Fibroblast of peridontal ligament (primary cell): ENCODE data around the gene PLEKHD1.

Experiments
- DNase-seq: peaks from one replicate; pipeline ENCODE4 v3.0.0-alpha.2; 2010; ENCODE audit errors: extremely low read depth

PLEKHD1 gene

DNA sequence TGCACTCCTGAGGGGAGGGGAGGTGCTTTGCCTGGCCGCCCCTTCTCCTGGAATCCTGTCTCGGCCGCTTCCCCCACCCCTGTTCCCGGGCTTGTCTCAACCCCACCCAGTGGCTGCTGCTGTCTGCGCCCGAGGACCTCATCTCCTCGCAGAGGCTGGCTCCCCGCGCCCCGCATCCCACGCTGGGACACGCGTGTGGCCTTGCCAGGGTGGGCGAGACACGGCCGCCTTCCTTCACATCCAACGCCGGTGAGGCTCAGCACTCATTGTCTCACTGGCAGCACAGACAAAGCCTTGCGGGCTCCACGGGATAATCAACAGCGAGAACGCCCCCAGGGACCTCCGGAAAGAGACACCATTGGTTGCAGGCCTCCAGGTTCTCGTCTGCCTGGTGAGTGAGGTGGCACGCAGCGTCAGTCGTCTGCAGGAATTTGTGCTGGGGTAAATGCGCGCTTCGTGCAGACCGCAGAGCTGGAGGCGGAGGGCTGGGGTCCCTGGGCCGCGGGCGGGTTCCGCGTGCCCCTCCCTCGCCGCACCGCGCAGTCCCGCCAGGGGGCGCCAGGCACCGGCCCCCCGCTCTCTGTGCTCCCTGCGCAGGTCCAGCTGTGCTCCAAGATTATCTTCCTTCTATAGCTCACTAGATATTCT, 63.3 kb downstream of the PLEKHD1 start:
- no peak for DNase-seq

DNA sequence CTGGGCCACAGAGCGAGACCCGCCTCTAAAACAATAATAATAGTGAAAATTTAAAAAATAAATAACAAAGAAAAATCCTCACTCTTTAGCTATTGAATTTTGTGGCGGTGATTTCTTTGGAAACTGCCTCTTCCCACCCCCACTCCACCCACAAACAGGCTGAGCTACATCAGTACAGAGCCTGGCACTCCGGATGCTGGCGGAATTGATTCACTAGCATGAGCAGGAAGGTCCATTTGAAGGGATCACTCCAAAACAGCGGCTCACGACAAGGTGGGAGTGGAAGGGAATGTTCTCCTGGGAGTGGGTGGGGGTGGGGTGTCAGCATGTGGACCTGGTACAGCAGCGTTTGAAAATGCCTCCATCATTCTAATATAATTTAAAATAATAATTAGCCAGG, 64.0 kb downstream of the PLEKHD1 start:
- DNase-seq: no peak

DNA sequence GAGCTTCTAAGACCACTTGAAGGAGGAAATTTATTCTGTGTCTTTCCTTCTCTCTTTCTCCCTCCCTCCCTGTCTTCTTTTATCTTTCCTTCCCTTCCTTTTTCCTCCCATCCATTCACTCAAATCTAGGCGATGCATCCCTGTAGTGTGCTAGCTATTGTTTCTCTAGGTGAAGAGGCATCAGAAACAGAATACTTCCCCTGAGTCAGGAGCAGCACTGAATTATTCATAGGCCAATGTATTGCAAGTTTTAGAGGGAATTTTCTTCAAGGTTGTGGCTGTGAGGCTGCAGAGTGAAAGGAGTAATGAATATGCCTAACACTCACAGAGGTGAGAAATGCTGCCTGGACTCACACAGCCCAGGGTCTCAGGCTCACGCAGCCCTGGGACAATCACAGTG, 67.0 kb downstream of the PLEKHD1 start:
- DNase-seq: no peak

DNA sequence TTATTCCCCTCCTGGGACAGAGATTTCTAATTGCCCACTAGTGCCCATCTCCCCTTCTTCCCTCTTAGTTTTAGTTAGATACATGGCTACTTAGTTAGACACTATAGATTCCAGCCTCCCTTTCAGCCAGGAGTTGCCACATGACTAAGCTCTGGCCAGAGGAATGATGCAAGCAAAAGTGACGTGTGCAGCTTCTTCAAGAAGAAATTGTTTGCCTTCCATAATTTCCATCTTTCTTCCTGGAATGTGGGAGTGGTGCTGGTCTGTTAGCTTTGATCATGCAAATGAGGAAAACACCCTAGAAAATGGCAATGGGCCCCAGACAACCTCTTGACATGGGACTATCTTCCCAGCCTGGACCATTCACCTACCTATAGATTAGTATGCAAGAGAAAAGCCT, 68.7 kb downstream of the PLEKHD1 start:
- DNase-seq: peak; percentile 76

- DNase-seq: peak; percentile 41
These were observed 70.0 kb downstream of the PLEKHD1 start for GRCh38 chr14:69554500-69554899.

DNA sequence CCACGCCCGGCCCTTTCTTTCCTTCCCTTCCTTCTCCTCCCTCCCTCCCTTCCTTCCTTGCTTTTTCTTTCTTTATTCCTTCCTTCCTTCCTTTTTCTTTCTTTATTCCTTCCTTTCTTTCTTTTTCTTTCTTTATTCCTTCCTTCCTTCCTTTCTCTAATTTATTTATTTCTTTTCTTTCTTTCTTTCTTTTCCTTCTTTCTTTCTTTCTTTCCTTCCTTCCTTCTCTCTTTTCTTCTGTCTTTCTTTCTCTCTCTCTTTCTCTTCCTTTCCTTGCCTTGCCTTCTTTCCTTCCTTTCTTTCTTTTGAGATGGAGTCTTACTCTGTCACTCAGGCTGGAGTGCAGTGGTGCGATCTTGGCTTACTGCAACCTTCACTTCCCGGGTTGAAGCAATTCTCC, 74.2 kb downstream of the PLEKHD1 start:
- no peak for DNase-seq

DNA sequence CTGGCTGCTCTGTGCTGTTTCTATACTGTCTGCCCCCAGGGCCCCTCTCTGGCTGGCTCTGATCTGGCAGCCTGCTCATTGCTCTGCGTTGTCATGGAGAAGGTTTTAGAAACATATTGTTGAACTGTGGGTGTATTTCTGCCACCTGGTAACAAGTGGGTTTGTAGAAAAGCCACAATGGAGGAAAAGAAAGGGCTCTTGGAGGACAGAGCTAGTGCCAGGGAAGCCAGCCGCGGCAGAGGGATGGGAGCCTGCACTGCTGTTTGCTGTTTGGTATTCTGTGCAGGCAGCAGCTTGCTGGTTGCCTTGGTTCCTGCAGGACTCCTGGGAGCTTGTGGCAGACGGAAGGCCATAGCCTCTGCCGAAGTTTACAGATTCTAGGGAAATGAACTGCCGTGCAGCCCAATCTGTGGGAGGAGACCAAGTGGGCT, 75.1 kb downstream of the PLEKHD1 start:
- no peak for DNase-seq

- DNase-seq: no peak
These were observed 76.3 kb downstream of the PLEKHD1 start for GRCh38 chr14:69560826-69561225.

- no peak for DNase-seq
These were observed 77.4 kb downstream of the PLEKHD1 start for GRCh38 chr14:69561893-69562292.

DNA sequence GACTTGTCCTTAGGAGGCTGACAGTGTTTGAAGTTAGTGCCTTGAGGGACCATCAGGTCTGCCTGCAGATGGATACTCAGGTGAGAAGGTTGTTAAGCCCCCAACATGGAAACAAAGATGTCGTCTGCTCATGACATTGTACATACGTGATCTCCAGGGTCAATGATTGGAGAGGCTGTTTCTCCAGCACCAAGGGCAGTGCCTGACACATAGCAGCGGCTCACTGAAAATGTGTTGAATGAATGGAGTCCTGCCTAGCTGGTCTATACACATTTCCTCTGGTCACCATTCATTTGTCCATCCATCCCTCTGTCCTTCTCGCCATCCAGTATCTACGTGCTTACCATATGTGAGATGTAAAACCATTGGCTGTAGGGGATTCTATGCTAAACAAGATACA, 83.0 kb downstream of the PLEKHD1 start:
- no peak for DNase-seq

GRCh38 chr14:69569859-69570258, 85.3 kb downstream of the PLEKHD1 start:
- no peak for DNase-seq

GRCh38 chr14:69570836-69571330, 86.4 kb downstream of the PLEKHD1 start:
- no peak for DNase-seq

- no peak for DNase-seq
These were observed 87.0 kb downstream of the PLEKHD1 start for GRCh38 chr14:69571449-69572029.

DNA sequence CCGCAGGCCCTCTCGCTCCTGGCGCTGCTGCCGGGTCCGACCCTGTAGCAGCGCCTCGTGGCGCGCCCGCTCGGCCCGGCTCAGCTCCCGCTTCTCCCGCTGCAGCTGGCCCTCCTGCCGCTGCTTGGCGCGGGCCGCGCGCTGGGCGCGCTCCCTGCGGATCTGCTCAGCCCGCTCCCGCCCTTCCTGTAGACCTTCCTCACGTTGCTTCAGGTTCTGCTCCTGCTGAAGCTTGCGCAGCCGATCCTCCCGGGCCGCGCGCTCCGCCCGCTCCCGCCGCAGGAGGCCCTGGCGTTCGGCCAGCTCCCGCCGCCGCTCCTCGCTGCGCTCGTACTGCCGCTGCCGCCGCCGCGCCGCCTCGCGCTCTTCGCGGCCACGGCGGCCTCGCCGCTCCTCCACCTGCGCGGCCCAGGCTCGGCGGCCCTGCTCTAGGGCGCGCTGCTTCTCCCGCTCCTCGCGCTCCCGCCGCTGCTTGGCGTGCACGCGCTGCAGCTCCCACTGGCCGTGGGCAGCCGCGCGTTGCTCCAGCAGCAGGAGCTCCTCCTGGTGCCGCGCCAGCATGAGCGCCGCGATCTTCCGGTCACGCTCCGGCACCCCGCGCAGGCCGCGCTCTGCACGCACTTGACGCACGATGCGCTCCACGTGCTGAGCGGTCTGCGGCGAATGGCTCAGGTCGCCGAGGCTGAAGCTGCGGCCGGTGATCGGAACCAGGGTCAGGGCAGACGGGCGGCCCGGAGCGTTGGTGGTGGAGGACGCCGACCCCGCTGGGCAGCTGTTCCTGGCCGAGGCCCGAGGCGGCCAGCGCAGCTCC, 87.7 kb downstream of the PLEKHD1 start:
- no peak for DNase-seq

- no peak for DNase-seq
These were observed 88.3 kb downstream of the PLEKHD1 start for GRCh38 chr14:69572841-69573135.

DNA sequence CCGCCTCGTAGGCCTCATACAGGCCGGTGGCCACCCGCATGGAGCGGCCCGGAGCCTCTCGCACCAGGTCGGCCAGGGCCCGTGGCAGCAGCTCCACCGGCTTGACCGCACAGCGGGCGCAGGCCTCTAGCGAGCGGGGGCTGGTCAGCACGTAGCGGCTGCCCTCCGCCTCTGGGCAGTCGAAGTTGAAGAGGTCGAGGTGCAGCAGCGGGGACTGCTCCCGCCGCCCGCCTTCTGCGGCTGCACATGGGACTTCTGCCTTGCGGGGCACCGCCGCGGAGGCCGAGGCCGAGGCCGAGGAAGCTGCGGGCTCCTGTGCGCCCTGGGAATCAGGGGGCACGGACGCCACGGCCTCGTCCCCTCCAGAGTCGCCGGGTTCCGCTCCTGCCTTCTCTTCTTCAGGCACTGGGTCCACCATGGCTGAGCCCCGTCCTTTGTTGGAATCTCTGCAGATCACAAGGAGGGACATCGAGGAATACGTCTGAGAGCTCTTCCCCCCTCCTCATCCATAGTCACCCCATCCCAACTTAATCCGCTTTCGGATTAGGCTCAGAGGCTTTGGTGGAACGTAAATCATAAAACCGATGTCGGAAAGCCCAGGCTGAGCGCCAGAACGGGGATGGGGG, 88.8 kb downstream of the PLEKHD1 start:
- DNase-seq: no peak

DNA sequence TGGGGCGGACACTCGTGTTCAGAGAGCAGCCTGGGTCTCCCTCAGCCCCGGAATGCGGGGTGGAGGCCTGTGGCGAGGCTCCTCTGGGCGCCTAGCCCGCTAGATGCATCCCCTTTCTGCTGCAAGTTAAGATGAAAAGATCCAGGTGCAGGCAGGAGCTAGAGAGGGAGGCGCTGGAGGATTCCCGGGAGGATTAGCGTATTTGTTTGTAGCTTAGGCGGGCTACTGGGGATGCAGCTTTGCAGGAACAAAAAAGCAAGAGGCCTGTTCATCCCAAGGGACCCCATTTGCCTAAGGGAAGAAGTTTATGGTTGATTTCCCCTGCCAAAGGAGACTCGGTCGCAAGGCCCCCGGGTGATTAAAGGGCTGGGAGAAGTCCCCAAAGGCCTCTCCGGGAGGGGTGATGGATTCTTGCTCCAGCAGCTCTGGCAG, 89.3 kb downstream of the PLEKHD1 start:
- no peak for DNase-seq

DNA sequence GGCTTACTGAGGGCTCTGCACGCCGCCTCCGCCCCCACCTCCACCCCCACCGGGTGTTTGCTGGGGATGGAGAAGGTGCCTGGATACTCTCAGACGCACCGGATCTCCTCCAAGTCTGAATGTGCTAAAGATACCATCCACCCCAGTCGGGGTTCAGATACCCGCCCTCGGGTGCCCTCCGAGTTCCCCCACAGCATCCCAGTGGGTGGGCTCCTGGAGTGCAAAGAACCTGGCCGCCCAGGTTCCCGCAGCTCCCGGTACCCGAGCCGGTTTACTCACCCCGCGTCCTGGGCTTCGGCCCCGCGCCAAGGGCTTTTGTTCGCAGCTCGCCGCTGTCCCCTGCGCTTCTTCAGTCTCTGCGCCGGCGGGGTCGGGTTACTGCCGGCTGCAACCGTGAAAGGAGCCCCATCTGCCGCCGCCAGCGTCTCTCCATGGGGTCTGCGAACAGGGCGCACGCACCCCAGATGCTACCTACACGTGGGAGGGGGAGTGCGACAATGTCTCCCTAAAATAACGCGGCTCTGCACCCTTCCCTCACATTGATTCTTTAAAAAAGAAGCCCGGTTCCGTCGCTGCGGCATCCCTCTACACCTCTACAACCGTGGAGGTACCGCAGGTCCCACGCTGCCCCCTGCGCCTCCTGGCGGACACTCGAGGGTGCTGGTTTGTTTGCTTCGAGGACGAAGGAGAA, 89.9 kb downstream of the PLEKHD1 start, which contains the start of gene CCDC177:
Gene CCDC177 (minus strand): TSS at position 609 of the 691 bp plus-strand sequence. CDS start 1,249 bp downstream, outside the sequence.
- peak; percentile 42 for DNase-seq

DNA sequence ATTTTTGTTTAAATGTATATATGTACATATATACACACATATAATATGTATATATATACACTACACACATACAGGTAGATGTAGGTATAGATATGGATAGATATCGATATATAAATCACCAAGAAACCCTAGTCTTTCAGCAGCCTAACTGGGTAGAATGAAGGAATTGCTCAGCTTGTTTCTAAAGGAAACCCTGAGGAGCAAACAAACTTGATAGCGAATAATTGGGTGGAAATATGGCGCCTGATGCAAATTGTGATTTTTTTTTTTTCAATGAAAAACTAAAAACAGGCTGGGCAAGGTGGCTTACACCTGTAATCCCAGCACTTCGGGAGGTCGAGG, 90.4 kb downstream of the PLEKHD1 start:
- no peak for DNase-seq

- no peak for DNase-seq
These were observed 94.9 kb downstream of the PLEKHD1 start for GRCh38 chr14:69579476-69579875.

GRCh38 chr14:69580009-69580577, 95.6 kb downstream of the PLEKHD1 start:
- peak; percentile 64 for DNase-seq
